GM12878 (cell line): ENCODE results near the gene FRMD8. TPM values are rescaled to one million over a fixed set of nuclear protein-coding genes. Genes with fewer than 3 reads are reported as not detected.
A peak's percentile ranks its signal among the peaks of the same experiment; 100 is the strongest.

Experiments used
- ATF7 ChIP-seq: fragments of 450-650 bp; IDR thresholded peaks from 2 replicates; pipeline ENCODE4 v1.6.1; 2016; ENCODE audit warnings: low read depth, mild to moderate bottlenecking
- BMI1 ChIP-seq: fragments of 450-650 bp; IDR thresholded peaks from 2 replicates; pipeline ENCODE4 v1.6.1; 2016; ENCODE audit warnings: mild to moderate bottlenecking, moderate library complexity, borderline replicate concordance
- CBX5 ChIP-seq: sonication (generic); IDR thresholded peaks from 2 replicates; pipeline ENCODE4 v1.6.1; 2016; ENCODE audit warnings: low read depth, moderate library complexity, mild to moderate bottlenecking, inconsistent platforms
- CEBPB ChIP-seq, 2 experiments: fragments of 150-350 bp in 1 of 2; IDR thresholded peaks; 2 replicates each; pipeline ENCODE4 v1.6.1; 2012 to 2014; ENCODE audit warnings: low read depth in 2 of 2, low read length in 2 of 2, borderline replicate concordance in 1 of 2, inconsistent platforms in 1 of 2
- CHD2 ChIP-seq: IDR thresholded peaks from 2 replicates; pipeline ENCODE4 v1.6.1; 2011; ENCODE audit warnings: low read depth, low read length, improper control_type of control experiment, borderline replicate concordance
- EGR1 ChIP-seq, 2 experiments: IDR thresholded peaks; 1 replicate in 1 of 2; 2 replicates in 1 of 2; pipeline ENCODE4 v1.6.1; 2011 to 2012; ENCODE audit warnings: low read depth in 2 of 2, low read length in 2 of 2, borderline replicate concordance in 1 of 2, mild to moderate bottlenecking in 1 of 2, moderate library complexity in 1 of 2
- LARP7 ChIP-seq: fragments of 450-650 bp; IDR thresholded peaks from 2 replicates; pipeline ENCODE4 v1.6.1; 2017; ENCODE audit warnings: mild to moderate bottlenecking
- MEF2B ChIP-seq: fragments of 450-650 bp; IDR thresholded peaks from 2 replicates; pipeline ENCODE4 v1.6.1; 2018; ENCODE audit warnings: mild to moderate bottlenecking, moderate library complexity; ENCODE audit not compliant: partially characterized antibody, poor library complexity, severe bottlenecking
- POLR2A ChIP-seq: IDR thresholded peaks from 2 replicates; pipeline ENCODE4 v1.6.1; 2011; ENCODE audit warnings: low read depth, mild to moderate bottlenecking, low read length
- RAD21 ChIP-seq: IDR thresholded peaks from 2 replicates; pipeline ENCODE4 v1.6.1; 2011; ENCODE audit warnings: mild to moderate bottlenecking, low read depth, low read length, moderate library complexity; ENCODE audit not compliant: insufficient read depth
- RCOR1 ChIP-seq: conservative IDR thresholded peaks from 2 replicates; pipeline ENCODE4 v1.6.1; 2012; ENCODE audit warnings: low read depth, low read length, improper control_type of control experiment
- SIX5 ChIP-seq: IDR thresholded peaks from 2 replicates; pipeline ENCODE4 v1.6.1; 2011; ENCODE audit warnings: mild to moderate bottlenecking, low read depth, low read length, moderate library complexity; ENCODE audit not compliant: severe bottlenecking
- SMAD1 ChIP-seq: fragments of 450-650 bp; IDR thresholded peaks from 2 replicates; pipeline ENCODE4 v1.6.1; 2018; ENCODE audit warnings: mild to moderate bottlenecking, low read depth; ENCODE audit not compliant: partially characterized antibody
- SMARCA5 ChIP-seq: fragments of 450-650 bp; IDR thresholded peaks from 2 replicates; pipeline ENCODE4 v1.6.1; 2017; ENCODE audit warnings: mild to moderate bottlenecking
- STAT3 ChIP-seq: IDR thresholded peaks from 2 replicates; pipeline ENCODE4 v1.6.1; 2011; ENCODE audit warnings: low read depth, low read length, improper control_type of control experiment
- ZNF622 ChIP-seq: fragments of 450-650 bp; IDR thresholded peaks from 2 replicates; pipeline ENCODE4 v1.6.1; 2017; ENCODE audit warnings: mild to moderate bottlenecking, inconsistent platforms
- polyA plus RNA-seq, 11 experiments: library from polyadenylated mRNA; depleted of rRNA in 4 of 11; unstranded in 6 of 11; stranded (reverse) in 5 of 11; fragments of >200 nt; fragmentation: Nextera tagmentation in 4 of 11; fragmentation: Illumina TruSeq in 1 of 11; extraction: Ambion mirVana in 4 of 11; extraction: Trizol in 1 of 11; gene quantifications; 1 replicate in 1 of 11; 2 replicates in 10 of 11; pipeline versions ENCODE4 v1.2.1 to v1.2.3, GENCODE V29; 2011 to 2016; ENCODE audit warnings: inconsistent platforms in 2 of 11, missing spikeins in 2 of 11, low read depth in 1 of 11
- total RNA-seq, 4 experiments: library from RNA; depleted of rRNA in 3 of 4; stranded (reverse); fragments of >200 nt in 3 of 4; fragmentation: Illumina TruSeq in 1 of 4; extraction: Trizol in 1 of 4; gene quantifications; 2 replicates each; pipeline versions ENCODE4 v1.2.1 to v1.2.3, GENCODE V29; 2013 to 2021
- TF ChIP-seq, protein P1 (sequence below): fragments of 450-650 bp; conservative IDR thresholded peaks from 2 replicates; pipeline ENCODE4 v1.6.1; 2017; ENCODE audit warnings: mild to moderate bottlenecking, moderate library complexity
- TF ChIP-seq, protein P2 (sequence below): fragments of 450-650 bp; IDR thresholded peaks from 2 replicates; pipeline ENCODE4 v1.6.1; 2017; ENCODE audit warnings: low read depth, mild to moderate bottlenecking, moderate library complexity
- TF ChIP-seq, protein P3 (sequence below): fragments of 450-650 bp; IDR thresholded peaks from 2 replicates; pipeline ENCODE4 v1.6.1; 2016; ENCODE audit warnings: mild to moderate bottlenecking
- TF ChIP-seq, protein P4 (sequence below): IDR thresholded peaks from 2 replicates; pipeline ENCODE4 v1.6.1; 2011; ENCODE audit warnings: borderline replicate concordance, low read depth, mild to moderate bottlenecking, moderate library complexity, low read length; ENCODE audit not compliant: insufficient read depth, poor library complexity, severe bottlenecking
- TF ChIP-seq, protein P5 (sequence below): IDR thresholded peaks from 2 replicates; pipeline ENCODE4 v1.6.1; 2012; ENCODE audit warnings: low read length, inconsistent platforms

The FRMD8 gene
- total and polyA plus RNA-seq, 10 of the 15 experiments (the other 5 are each of a cell fraction or from before 2014, with no cell fraction given), result 8.3 to 69.4 (median 28.0) TPM

DNA sequence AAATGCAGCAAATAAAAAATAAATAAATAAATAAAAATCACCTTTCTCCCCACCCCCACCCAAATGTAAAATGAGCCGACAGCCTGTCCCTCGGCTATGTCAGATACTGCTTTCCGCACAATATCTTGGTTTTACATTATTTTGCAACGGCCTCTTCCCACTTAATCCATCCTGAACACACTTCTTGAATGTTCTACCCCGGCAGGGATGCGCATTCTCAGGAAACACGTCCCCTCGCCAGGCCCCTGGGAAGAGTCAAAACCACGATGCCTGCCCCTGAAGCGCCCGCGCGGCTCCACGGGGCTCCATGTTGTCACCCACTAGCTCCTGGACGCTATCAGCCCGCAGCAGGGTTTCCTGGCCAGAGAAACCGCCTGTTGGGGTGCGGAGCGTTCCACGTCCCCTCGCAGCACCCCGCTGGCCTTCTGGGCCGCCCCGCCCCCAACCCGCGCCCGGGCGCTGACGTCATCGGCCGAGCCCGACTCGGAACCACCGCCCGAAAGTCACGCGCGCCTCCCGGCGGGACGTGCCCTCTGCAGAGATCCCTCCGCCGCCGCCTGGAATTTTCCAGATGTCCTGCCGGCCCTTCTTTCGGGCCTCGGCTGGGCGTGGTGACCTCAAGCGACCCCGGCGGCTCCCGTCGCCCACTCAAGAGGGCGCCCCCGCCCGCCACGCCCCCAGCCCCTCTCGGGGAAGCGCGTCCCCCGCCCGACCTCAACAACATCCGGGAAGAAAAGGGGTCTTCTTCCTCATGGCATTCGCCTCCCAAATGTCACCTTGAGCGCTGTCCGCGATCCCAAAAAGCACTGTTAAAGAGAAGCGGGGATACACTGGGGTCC, 35.6 kb downstream of the FRMD8 start (continued):
- TF ChIP-seq CBX5 (no peak), BMI1 (no peak), ATF7 (peak; percentile 97), CHD2 (peak; percentile 94), POLR2A (peak; percentile 61; the same call in 1 of the 2 replicates), RCOR1 (no peak), MEF2B (no peak), STAT3 (no peak), SMARCA5 (peak; percentile 32; the same call in 1 of the 2 replicates), RAD21 (no peak), ZNF622 (no peak), SMAD1 (peak; percentile 46), SIX5 (no peak), EGR1 (IDR thresholded peaks at IDR 0.05; ENCODE audit: borderline replicate concordance in 1 of 2, low read depth in 2 of 2, low read length in 2 of 2) (peak in 1 of 2 experiments; percentile 76; a peak in 2 of 3 replicates), LARP7 (peak; percentile 59), CEBPB (IDR thresholded peaks at IDR 0.05; ENCODE audit: borderline replicate concordance in 1 of 2, low read depth in 2 of 2, low read length in 2 of 2) (no peak)
- TF ChIP-seq, protein P1, sequence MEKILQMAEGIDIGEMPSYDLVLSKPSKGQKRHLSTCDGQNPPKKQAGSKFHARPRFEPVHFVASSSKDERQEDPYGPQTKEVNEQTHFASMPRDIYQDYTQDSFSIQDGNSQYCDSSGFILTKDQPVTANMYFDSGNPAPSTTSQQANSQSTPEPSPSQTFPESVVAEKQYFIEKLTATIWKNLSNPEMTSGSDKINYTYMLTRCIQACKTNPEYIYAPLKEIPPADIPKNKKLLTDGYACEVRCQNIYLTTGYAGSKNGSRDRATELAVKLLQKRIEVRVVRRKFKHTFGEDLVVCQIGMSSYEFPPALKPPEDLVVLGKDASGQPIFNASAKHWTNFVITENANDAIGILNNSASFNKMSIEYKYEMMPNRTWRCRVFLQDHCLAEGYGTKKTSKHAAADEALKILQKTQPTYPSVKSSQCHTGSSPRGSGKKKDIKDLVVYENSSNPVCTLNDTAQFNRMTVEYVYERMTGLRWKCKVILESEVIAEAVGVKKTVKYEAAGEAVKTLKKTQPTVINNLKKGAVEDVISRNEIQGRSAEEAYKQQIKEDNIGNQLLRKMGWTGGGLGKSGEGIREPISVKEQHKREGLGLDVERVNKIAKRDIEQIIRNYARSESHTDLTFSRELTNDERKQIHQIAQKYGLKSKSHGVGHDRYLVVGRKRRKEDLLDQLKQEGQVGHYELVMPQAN, result peak; percentile 42; the same call in 1 of the 2 replicates
- TF ChIP-seq, protein P2, sequence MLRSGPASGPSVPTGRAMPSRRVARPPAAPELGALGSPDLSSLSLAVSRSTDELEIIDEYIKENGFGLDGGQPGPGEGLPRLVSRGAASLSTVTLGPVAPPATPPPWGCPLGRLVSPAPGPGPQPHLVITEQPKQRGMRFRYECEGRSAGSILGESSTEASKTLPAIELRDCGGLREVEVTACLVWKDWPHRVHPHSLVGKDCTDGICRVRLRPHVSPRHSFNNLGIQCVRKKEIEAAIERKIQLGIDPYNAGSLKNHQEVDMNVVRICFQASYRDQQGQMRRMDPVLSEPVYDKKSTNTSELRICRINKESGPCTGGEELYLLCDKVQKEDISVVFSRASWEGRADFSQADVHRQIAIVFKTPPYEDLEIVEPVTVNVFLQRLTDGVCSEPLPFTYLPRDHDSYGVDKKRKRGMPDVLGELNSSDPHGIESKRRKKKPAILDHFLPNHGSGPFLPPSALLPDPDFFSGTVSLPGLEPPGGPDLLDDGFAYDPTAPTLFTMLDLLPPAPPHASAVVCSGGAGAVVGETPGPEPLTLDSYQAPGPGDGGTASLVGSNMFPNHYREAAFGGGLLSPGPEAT, result peak; percentile 8; the same call in 1 of the 2 replicates
- TF ChIP-seq, protein P3, sequence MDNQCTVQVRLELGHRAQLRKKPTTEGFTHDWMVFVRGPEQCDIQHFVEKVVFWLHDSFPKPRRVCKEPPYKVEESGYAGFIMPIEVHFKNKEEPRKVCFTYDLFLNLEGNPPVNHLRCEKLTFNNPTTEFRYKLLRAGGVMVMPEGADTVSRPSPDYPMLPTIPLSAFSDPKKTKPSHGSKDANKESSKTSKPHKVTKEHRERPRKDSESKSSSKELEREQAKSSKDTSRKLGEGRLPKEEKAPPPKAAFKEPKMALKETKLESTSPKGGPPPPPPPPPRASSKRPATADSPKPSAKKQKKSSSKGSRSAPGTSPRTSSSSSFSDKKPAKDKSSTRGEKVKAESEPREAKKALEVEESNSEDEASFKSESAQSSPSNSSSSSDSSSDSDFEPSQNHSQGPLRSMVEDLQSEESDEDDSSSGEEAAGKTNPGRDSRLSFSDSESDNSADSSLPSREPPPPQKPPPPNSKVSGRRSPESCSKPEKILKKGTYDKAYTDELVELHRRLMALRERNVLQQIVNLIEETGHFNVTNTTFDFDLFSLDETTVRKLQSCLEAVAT, result peak; percentile 96
- TF ChIP-seq, protein P4, sequence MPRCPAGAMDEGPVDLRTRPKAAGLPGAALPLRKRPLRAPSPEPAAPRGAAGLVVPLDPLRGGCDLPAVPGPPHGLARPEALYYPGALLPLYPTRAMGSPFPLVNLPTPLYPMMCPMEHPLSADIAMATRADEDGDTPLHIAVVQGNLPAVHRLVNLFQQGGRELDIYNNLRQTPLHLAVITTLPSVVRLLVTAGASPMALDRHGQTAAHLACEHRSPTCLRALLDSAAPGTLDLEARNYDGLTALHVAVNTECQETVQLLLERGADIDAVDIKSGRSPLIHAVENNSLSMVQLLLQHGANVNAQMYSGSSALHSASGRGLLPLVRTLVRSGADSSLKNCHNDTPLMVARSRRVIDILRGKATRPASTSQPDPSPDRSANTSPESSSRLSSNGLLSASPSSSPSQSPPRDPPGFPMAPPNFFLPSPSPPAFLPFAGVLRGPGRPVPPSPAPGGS, result peak; percentile 40
- TF ChIP-seq, protein P5, sequence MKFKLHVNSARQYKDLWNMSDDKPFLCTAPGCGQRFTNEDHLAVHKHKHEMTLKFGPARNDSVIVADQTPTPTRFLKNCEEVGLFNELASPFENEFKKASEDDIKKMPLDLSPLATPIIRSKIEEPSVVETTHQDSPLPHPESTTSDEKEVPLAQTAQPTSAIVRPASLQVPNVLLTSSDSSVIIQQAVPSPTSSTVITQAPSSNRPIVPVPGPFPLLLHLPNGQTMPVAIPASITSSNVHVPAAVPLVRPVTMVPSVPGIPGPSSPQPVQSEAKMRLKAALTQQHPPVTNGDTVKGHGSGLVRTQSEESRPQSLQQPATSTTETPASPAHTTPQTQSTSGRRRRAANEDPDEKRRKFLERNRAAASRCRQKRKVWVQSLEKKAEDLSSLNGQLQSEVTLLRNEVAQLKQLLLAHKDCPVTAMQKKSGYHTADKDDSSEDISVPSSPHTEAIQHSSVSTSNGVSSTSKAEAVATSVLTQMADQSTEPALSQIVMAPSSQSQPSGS, result no peak
